Measurements from ENCODE around the gene SMIM44. TPM values are rescaled to one million over a fixed set of nuclear protein-coding genes. Genes with fewer than 3 reads are reported as not detected.

The SMIM44 gene
- polyA plus RNA-seq, 1 donor (not counting 4 experiments of a cell fraction or from before 2014, with no cell fraction given) = not detected

- Histone ChIP-seq H3K4me1 (ENCODE audit: control insufficient read depth, extremely low read depth, insufficient read depth, low read length) (no peaks in the 10 kb centered on the region), H3K27me3 (ENCODE audit: control insufficient read depth, extremely low read depth, insufficient read depth, low read length) (peaks cover 32% of the 10 kb centered on the region), H3K4me2 (ENCODE audit: control insufficient read depth, extremely low read depth, insufficient read depth, low read depth, low read length) (no peak overlapping the region), H2AFZ (ENCODE audit: control insufficient read depth, low read length) (no peak overlapping the region), H3K4me3 (ENCODE audit: control insufficient read depth in 2 of 3, extremely low read depth in 1 of 3, insufficient read depth in 2 of 3, low read depth in 1 of 3, low read length in 3 of 3) (no peak overlapping the region), H3K27ac (ENCODE audit: control insufficient read depth, insufficient read depth, low read length) (no peak overlapping the region), H3K9ac (ENCODE audit: control insufficient read depth, extremely low read depth, insufficient read depth, low read length) (no peak overlapping the region), H3K36me3 (ENCODE audit: control insufficient read depth in 2 of 2, extremely low read depth in 1 of 2, insufficient read depth in 2 of 2, low read length in 2 of 2) (no peaks in the 10 kb centered on the region), H4K20me1 (ENCODE audit: control insufficient read depth, extremely low read depth, insufficient read depth, low read length) (peaks cover 3% of the 10 kb centered on the region), H3K79me2 (ENCODE audit: control insufficient read depth, insufficient read depth, low read length) (no peaks in the 10 kb centered on the region), H3K9me1 (ENCODE audit: control insufficient read depth, extremely low read depth, insufficient read depth, low read length) (no peaks in the 10 kb centered on the region), H3K9me3 (ENCODE audit: control insufficient read depth, low read depth, low read length) (no peaks in the 10 kb centered on the region)
- DNase-seq (ENCODE audit: low read depth, low spot score) (no peak), FAIRE-seq (no peak)
- no peak for TF ChIP-seq CTCF (optimal IDR thresholded peaks at IDR 0.05 in 1 of 3, IDR thresholded peaks at IDR 0.05 in 1 of 3, conservative IDR thresholded peaks at IDR 0.05 in 1 of 3; ENCODE audit: extremely low read depth in 1 of 3, insufficient read depth in 2 of 3, low read length in 3 of 3)
- TF ChIP-seq EZH2 (IDR thresholded peaks at IDR 0.05; ENCODE audit: low read length) = no peak
- dilution Hi-C loops (cut with MboI; ENCODE audit: extremely low pct_ligation_motif_present, low sequenced_read_pairs) = no loop called here
Measured at GRCh38 chr19:3479177-3479833, 3.9 kb downstream of the SMIM44 start.

GRCh38 chr19:3478409-3479176 lies 4.6 kb downstream of the SMIM44 start:
- dilution Hi-C loops (cut with MboI; ENCODE audit: extremely low pct_ligation_motif_present, low sequenced_read_pairs) = no loop called here

More at GRCh38 chr19:3478409-3479176, 4.6 kb downstream of the SMIM44 start:
- H3K9ac ChIP-seq (ENCODE audit: control insufficient read depth, extremely low read depth, insufficient read depth, low read length) = no peak overlapping the region
- no peak overlapping the region for H3K27ac ChIP-seq (ENCODE audit: control insufficient read depth, insufficient read depth, low read length)
- no peaks in the 10 kb centered on the region for H3K79me2 ChIP-seq (ENCODE audit: control insufficient read depth, insufficient read depth, low read length)
- H3K9me3 ChIP-seq (ENCODE audit: control insufficient read depth, low read depth, low read length) = no peaks in the 10 kb centered on the region
- H3K4me1 ChIP-seq (ENCODE audit: control insufficient read depth, extremely low read depth, insufficient read depth, low read length) = no peaks in the 10 kb centered on the region
- no peaks in the 10 kb centered on the region for H3K9me1 ChIP-seq (ENCODE audit: control insufficient read depth, extremely low read depth, insufficient read depth, low read length)
- peaks cover 3% of the 10 kb centered on the region for H4K20me1 ChIP-seq (ENCODE audit: control insufficient read depth, extremely low read depth, insufficient read depth, low read length)
- DNase-seq (ENCODE audit: low read depth, low spot score) (no peak), FAIRE-seq (no peak)
- H2AFZ ChIP-seq (ENCODE audit: control insufficient read depth, low read length) = no peak overlapping the region
- no peaks in the 10 kb centered on the region for H3K36me3 ChIP-seq (ENCODE audit: control insufficient read depth in 2 of 2, extremely low read depth in 1 of 2, insufficient read depth in 2 of 2, low read length in 2 of 2)
- H3K4me3 ChIP-seq (ENCODE audit: control insufficient read depth in 2 of 3, extremely low read depth in 1 of 3, insufficient read depth in 2 of 3, low read depth in 1 of 3, low read length in 3 of 3) = no peak overlapping the region
- H3K4me2 ChIP-seq (ENCODE audit: control insufficient read depth, extremely low read depth, insufficient read depth, low read depth, low read length) = no peak overlapping the region
- no peak for TF ChIP-seq CTCF (optimal IDR thresholded peaks at IDR 0.05 in 1 of 3, IDR thresholded peaks at IDR 0.05 in 1 of 3, conservative IDR thresholded peaks at IDR 0.05 in 1 of 3; ENCODE audit: extremely low read depth in 1 of 3, insufficient read depth in 2 of 3, low read length in 3 of 3)
- peaks cover 35% of the 10 kb centered on the region for H3K27me3 ChIP-seq (ENCODE audit: control insufficient read depth, extremely low read depth, insufficient read depth, low read length)
